ENCODE data around the gene ZRSR2.
A peak's percentile ranks its signal among the peaks of the same experiment; 100 is the strongest.
"Not testable (repeated sequence)": the region's sequence is repeated elsewhere in the genome, so short reads cannot be mapped to it uniquely, and the experiment has no call there.

ZRSR2 gene

GRCh38 chrX:15797707-15798106 is 7.4 kb downstream of the ZRSR2 start:
- no peak for DNase-seq (ENCODE audit: low spot score)

DNA sequence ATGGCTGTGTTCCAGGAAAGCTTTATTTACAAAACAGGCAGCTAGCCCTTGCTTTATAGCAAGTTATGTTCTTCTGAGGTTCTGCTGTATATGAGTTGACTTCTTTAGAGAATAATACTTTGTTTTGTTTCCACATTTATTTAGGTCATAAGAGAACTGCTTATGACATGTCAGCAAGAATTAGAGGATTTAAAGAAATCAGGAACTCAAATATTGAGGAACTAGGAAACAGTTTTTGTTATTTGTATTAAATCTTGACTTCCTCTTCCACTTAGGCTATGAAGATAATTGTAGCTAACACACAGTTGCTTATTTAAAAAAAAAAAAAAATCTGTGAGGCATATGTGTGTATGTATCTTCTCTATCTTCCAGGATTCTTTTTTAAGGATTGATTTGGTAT is 14.3 kb downstream of the ZRSR2 start:
- DNase-seq (ENCODE audit: low spot score) = no peak

GRCh38 chrX:15808254-15808653 is 18.0 kb downstream of the ZRSR2 start:
- DNase-seq (ENCODE audit: low spot score) = no peak

DNA sequence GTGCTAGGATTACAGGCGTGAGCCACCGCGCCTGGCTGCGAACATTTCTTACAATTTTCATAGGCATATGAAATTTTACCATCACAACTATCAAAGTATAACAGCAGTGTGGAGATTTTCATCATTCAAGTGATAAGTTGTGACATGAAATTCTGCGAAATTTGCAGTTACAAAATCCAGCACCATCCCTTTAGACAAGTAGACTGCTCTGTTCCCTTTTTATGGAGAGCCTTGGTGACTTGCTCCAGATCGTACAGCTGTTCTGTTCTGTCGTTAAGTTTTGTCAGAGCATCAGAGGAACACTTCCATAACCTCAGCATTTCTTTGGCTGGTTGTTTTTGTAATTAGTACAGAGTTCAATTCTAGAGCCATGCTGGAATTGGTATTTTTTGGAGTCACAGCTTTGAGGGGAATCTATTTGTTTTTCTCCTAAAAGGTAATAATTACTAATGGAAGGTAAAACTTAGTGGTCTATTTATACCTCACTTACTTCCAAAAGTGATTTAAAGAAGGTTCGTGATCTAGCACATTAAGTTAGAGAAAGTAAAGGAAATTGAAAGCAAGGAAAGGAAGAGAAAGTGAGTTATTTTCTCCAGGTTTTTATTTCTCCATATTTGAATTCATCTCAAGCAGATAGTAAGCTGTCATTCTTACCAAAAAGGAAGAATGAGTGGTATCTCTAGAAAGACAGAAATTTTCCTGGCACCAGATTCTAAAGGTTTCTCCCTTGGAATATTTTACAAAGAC is 22.1 kb downstream of the ZRSR2 start:
- DNase-seq (ENCODE audit: low spot score) = no peak

DNA sequence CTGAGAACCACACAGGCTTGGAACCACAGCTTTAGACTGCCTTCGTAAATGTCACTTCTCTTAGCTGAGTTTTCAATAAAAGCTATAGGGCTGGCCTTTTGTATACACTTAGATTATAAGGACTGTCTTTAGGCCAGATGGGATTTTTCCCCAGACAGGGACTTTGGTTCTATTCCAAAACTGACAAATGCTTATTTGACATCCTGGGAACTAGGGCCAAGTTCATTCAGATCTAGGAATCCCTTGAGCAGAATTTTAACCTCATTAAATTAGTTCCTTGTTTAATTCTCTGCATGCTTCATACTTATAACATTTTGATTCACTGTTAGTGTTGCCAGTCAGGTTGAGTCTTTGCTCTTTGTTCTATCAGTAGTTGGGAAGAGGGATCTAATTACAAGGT is 23.1 kb downstream of the ZRSR2 start:
- no peak for DNase-seq (ENCODE audit: low spot score)

DNA sequence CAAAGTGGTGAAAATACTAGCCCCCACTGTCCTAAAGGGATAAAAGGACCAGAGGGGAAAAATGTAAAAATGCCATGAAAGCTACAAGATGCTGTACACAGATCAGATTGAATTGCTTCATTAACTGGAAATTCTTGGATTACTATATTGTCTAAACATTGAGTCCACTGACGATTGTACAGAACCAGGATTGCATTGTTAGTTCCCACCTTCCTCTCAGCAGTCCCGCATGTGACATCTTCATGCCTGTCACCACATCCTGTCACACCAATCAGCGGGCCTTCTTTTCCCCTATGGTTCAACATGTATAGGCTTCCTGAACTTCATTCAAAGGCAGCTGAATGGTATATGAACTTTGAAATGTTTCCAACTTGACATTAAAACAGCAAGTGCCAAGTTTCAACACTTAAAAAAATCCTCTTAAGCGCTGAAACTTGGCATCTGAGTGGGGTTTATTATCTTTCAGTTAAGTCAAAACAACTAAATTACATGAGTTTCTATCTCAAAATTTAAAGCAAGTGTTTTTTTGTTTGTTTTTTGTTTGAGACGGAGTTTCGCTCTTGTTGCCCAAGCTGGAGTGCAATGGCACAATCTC is 24.6 kb downstream of the ZRSR2 start:
- DNase-seq (ENCODE audit: low spot score) = no peak

DNA sequence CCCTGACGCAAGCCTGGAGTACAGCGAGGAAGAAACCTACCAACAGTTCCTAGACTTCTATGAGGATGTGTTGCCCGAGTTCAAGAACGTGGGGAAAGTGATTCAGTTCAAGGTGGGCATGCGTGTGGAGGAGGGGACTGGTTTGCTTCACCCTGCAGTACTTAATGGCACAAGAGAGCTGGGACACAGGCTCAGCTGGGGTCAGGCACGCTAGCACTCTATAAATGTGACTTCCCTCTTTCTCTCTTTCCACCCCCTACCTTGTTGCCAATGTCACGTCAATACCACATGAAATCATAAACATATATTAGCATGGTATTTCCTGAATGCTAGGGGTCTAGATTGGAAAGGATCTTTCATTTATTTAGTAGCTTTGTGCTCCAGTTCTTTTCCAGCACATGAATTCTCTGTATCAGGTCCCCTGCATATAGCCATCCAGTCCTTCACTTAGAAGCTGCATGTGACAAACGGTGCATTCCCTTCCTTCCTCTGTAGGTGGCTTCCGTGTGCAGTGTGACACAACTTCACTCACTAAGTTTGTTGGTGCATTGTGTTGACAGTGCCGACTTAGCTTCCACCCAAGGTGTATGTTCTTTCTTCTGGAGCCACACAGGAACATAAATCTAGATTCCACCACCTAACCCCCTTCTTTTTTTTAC is 25.6 kb downstream of the ZRSR2 start:
- peak; percentile 34 for DNase-seq (ENCODE audit: low spot score)

DNA sequence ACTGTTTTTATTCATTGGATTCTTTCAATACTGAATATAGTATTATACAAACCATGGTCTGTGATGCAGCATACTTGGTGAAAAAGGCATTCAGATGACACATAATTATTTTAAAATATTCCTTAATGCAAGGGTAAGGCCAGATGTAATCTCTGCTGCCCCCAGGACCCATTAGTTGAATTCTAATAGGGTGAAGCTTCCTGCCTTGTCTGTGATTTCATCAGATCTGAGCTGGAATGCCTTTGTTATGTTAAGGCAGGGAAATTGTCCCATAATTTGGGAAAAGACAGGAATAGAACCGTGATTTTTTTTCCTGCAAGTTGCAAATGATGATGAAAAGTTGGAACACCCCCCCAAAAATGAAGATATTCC is 26.1 kb downstream of the ZRSR2 start:
- DNase-seq (ENCODE audit: low spot score) = no peak

DNA sequence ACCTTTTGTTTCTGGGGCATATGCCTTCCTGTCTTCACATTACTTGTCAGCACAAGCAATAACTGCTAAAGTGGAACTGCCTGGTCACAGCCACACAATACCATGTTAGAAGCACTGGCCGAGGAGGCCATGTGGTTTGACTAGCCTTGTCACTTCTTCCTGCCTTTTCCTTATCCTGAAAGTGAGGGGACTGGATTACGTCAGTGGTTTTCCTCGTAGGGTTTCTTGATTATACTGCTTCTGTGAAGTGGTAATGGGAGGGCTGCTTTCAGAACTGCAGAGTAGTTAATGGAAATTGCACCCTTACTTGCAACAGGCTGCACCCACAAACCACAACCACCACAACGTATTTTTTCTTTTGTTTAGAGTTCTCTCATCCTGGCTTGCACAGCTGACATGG is 26.6 kb downstream of the ZRSR2 start:
- DNase-seq (ENCODE audit: low spot score) = no peak

GRCh38 chrX:15820106-15821073 is 30.1 kb downstream of the ZRSR2 start:
- no peak for DNase-seq (ENCODE audit: low spot score)

- no peak for DNase-seq (ENCODE audit: low spot score)
These were observed 32.6 kb downstream of the ZRSR2 start for GRCh38 chrX:15822922-15823321.

- DNase-seq (ENCODE audit: low spot score) = no peak
These were observed 35.7 kb downstream of the ZRSR2 start for GRCh38 chrX:15825936-15826335.

DNA sequence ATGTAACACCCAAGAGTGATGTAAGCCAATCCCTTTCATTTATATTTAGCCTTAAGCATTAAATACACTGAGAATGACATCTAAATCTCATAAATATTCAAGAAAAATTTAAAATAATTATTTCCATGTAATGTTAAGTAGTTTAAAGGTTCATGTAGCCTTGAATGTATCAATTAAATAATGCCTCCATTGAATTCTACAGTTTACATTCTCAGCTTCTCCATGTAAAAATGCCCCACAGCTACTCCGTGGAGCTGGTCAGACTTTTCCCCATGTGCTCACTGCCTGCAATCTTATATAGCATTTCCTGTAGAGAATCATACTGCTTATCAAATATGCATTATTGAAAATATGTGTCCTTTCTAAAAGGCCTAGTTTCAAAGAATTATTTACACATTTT is 38.9 kb downstream of the ZRSR2 start:
- DNase-seq (ENCODE audit: low spot score) = no peak

- not testable (repeated sequence) for DNase-seq (ENCODE audit: low spot score)
These were observed 41.1 kb downstream of the ZRSR2 start for GRCh38 chrX:15831347-15831746.

DNA sequence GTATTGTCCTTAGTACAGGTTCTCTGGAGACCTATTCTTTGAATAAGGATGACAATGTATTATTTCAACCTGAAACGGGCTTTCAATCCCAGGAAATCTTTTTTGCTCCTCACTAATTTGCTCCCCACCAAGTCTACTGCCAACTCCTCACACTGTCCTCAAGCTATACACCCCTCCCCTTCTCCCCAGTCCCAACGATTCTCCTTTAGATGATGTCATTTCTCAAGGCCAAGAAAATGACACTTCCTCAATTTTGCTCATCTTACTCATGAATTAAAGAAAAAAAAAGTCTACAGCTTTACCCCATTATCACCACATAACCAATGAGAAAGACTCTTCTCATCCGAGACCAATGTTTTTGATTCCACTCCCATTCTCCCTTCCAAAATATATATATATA is 43.8 kb downstream of the ZRSR2 start:
- DNase-seq (ENCODE audit: low spot score) = no peak

DNA sequence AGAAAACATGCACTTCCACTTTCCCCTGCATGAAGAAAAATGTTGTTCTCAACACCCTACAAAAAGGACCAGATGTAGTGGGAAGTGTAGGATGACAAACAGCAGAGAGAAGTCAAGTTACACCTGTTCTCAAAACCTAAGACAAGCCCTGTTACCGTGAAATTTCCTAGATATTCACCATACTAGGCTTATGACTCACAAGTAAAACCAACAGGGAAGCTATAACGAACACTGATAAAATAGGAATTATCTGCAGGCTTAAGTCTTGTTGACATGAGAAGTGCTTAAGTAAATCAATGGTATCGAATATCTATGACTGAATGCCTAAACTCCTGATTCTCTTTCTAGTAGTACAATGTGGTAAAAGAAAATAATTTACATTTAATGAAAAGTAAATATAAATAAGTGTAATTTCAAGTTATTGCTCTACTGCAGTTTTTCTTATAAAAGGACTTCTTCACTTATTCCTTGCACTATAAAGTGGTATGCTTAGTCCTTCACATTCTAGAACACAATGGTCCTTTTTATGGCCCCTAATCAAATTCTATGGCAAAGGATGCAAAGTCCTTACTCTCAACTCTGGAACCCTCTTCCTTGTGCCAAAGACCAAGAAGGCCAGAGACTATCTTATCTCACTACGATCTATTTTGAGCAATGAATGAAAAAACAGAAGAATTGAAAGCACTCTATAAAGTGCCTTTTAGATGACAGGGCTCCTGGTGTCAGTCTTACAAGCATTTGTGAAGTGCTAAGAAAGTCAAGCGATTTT is 44.7 kb downstream of the ZRSR2 start:
- no peak for DNase-seq (ENCODE audit: low spot score)

GRCh38 chrX:15838017-15838416 is 47.7 kb downstream of the ZRSR2 start:
- DNase-seq (ENCODE audit: low spot score) = peak; percentile 40

- no peak for DNase-seq (ENCODE audit: low spot score)
These were observed 51.7 kb downstream of the ZRSR2 start for GRCh38 chrX:15841853-15842516.

- no peak for DNase-seq (ENCODE audit: low spot score)
These were observed 53.7 kb downstream of the ZRSR2 start for GRCh38 chrX:15843960-15844359.

DNA sequence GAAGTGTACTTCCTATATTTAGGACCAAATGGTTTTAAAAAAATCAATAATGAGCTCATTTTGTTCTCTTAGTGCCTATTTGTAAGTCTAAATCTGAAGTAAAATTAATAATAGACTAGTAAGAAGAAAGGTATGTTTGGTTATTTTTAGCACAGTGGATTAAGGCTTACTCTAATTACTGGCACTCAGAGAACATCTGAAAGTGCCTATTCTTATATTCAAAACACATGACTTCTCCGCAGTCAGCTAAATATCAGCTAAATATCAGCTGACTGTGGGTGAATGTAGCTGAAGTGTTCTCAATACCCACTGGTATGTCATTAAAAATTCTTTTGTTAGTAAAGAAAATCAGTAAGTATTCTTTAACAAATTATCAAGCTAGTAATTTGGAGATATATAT is 58.3 kb downstream of the ZRSR2 start:
- no peak for DNase-seq (ENCODE audit: low spot score)

GRCh38 chrX:15849555-15849954 is 59.3 kb downstream of the ZRSR2 start:
- peak; percentile 30 for DNase-seq (ENCODE audit: low spot score)
